Glutamatergic neuron (in vitro differentiated cells): ENCODE measurements around the gene NPHS2. TPM values are rescaled to one million over a fixed set of nuclear protein-coding genes. Genes with fewer than 3 reads are reported as not detected.

Experiments used
- DNase-seq: peaks from one replicate; pipeline ENCODE4 v3.0.0; 2022
- H3K27ac Mint-ChIP-seq: one replicate; pipeline ENCODE4 v1.8.0; 2020; ENCODE audit warnings: mild to moderate bottlenecking, mixed read lengths, inconsistent platforms; ENCODE audit not compliant: unreplicated experiment
- H3K27me3 Mint-ChIP-seq: one replicate; pipeline ENCODE4 v1.8.0; 2020; ENCODE audit warnings: mild to moderate bottlenecking, moderate library complexity, mixed read lengths, inconsistent platforms; ENCODE audit not compliant: unreplicated experiment
- H3K36me3 Mint-ChIP-seq: one replicate; pipeline ENCODE4 v1.8.0; 2020; ENCODE audit warnings: mild to moderate bottlenecking, mixed read lengths, inconsistent platforms; ENCODE audit not compliant: unreplicated experiment
- H3K4me1 Mint-ChIP-seq: one replicate; pipeline ENCODE4 v1.8.0; 2020; ENCODE audit warnings: mild to moderate bottlenecking, low read depth, mixed read lengths, inconsistent platforms; ENCODE audit not compliant: unreplicated experiment
- H3K4me3 Mint-ChIP-seq: one replicate; pipeline ENCODE4 v1.8.0; 2020; ENCODE audit warnings: mild to moderate bottlenecking, mixed read lengths, inconsistent platforms; ENCODE audit not compliant: unreplicated experiment
- H3K9me3 Mint-ChIP-seq: one replicate; pipeline ENCODE4 v1.8.0; 2020; ENCODE audit warnings: mild to moderate bottlenecking, moderate library complexity, mixed read lengths, inconsistent platforms; ENCODE audit not compliant: unreplicated experiment
- total RNA-seq: library from RNA; stranded (reverse); fragmentation: NEBNext Ultra II Directional; extraction: Animal tissue kit (Norgen Biotek cat#: 25700); gene quantifications from one replicate; pipeline ENCODE4 v1.2.1, GENCODE V29; 2021; ENCODE audit not compliant: unreplicated experiment
- TF ChIP-seq, protein P1 (sequence below): fragments of 200-600 bp; sonication (generic); IDR thresholded peaks from one replicate; pipeline ENCODE4 v1.5.0; 2021; ENCODE audit not compliant: partially characterized antibody, unreplicated experiment

Gene NPHS2
- total RNA-seq, 1 donor from 2014 or later, result not detected

DNA sequence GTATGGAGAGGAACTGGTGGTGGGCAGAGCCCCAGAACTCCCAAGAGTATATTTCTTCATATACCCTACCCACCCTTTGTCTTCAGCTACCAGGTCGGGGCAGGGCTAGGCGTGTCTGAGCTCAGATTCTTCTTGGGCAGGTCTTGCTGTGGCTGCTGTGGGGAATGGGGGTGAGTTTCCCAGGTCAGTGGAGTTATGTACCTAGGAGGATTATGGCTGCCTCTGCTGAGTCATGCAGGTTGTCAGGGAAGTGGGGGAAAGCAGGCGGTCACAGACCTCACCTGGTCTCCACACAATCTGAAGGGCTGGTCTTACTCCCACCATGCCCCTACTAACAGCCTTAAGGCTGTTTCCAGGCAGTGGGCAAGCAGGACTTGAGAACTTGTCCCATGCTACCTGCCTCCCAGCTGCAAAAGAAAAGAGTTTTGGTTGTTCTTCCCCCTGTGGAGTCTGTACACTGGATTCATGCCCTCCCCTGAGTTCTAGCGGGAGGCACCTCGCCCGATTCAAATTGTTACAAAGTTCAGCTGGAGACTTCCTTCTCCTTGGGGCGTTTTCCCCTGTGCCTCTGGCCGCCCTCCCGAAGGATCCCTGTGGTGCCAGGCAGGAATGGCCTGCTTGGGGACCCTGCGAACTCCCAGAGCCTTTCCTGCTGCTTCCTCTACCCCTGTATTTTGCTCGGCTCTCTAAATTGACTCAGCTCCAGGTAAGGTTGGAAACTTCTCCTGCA lies 58.6 kb downstream of the NPHS2 start:
- TF ChIP-seq, protein P1, sequence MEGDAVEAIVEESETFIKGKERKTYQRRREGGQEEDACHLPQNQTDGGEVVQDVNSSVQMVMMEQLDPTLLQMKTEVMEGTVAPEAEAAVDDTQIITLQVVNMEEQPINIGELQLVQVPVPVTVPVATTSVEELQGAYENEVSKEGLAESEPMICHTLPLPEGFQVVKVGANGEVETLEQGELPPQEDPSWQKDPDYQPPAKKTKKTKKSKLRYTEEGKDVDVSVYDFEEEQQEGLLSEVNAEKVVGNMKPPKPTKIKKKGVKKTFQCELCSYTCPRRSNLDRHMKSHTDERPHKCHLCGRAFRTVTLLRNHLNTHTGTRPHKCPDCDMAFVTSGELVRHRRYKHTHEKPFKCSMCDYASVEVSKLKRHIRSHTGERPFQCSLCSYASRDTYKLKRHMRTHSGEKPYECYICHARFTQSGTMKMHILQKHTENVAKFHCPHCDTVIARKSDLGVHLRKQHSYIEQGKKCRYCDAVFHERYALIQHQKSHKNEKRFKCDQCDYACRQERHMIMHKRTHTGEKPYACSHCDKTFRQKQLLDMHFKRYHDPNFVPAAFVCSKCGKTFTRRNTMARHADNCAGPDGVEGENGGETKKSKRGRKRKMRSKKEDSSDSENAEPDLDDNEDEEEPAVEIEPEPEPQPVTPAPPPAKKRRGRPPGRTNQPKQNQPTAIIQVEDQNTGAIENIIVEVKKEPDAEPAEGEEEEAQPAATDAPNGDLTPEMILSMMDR, result no peak
- Mint-ChIP-seq H3K4me1 (no peaks in the 10 kb centered on the region), H3K9me3 (peaks cover 1% of the 10 kb centered on the region), H3K36me3 (no peaks in the 10 kb centered on the region), H3K27me3 (no peaks in the 10 kb centered on the region), H3K4me3 (no peak overlapping the region), H3K27ac (no peak overlapping the region)
- no peak for DNase-seq

DNA sequence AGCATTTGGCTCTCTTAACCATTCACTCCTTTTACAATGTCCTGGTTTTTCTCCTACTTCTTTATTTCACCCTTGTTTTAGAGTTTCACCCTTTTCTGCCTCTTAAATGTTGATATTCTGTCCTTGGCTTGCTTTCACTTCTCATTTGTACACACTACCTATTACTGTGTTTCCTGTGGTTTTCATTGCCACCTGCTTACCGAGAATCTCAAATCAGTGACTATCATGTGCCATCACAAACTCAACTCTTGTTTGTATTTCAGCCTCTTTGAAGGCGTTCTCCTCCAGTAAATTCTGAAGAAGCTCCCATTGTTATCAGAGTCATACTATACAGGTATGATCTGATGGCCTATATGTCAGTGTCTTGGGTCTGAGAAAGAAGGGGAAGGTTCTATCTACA lies 65.7 kb downstream of the NPHS2 start:
- H3K9me3 Mint-ChIP-seq, result no peaks in the 10 kb centered on the region
- H3K4me1 Mint-ChIP-seq, result no peaks in the 10 kb centered on the region
- TF ChIP-seq, protein P1, result no peak
- DNase-seq, result no peak
- H3K27ac Mint-ChIP-seq, result no peak overlapping the region
- no peaks in the 10 kb centered on the region for H3K27me3 Mint-ChIP-seq
- H3K36me3 Mint-ChIP-seq, result no peaks in the 10 kb centered on the region
- no peak overlapping the region for H3K4me3 Mint-ChIP-seq

GRCh38 chr1:179509384-179509783 lies 66.4 kb downstream of the NPHS2 start:
- Mint-ChIP-seq H3K4me1 (no peaks in the 10 kb centered on the region), H3K9me3 (no peaks in the 10 kb centered on the region), H3K4me3 (no peak overlapping the region), H3K36me3 (no peaks in the 10 kb centered on the region), H3K27me3 (no peaks in the 10 kb centered on the region), H3K27ac (no peak overlapping the region)
- no peak for DNase-seq
- TF ChIP-seq, protein P1, result no peak

GRCh38 chr1:179506199-179506598 lies 69.5 kb downstream of the NPHS2 start:
- Mint-ChIP-seq H3K9me3 (no peaks in the 10 kb centered on the region), H3K27ac (no peak overlapping the region), H3K36me3 (no peaks in the 10 kb centered on the region), H3K4me1 (no peaks in the 10 kb centered on the region), H3K4me3 (no peak overlapping the region), H3K27me3 (no peaks in the 10 kb centered on the region)
- TF ChIP-seq, protein P1, result no peak
- DNase-seq, result no peak

Other genes with a start within 250 kb of the NPHS2 start
- not detected for gene AXDND1, start 210.0 kb downstream of the NPHS2 start, total RNA-seq
- gene TDRD5, start 15.9 kb upstream of the NPHS2 start, total RNA-seq, result not detected
- not detected for gene FAM163A, start 167.3 kb upstream of the NPHS2 start, total RNA-seq